ENCODE measurements around the gene MT1F.

DNA sequence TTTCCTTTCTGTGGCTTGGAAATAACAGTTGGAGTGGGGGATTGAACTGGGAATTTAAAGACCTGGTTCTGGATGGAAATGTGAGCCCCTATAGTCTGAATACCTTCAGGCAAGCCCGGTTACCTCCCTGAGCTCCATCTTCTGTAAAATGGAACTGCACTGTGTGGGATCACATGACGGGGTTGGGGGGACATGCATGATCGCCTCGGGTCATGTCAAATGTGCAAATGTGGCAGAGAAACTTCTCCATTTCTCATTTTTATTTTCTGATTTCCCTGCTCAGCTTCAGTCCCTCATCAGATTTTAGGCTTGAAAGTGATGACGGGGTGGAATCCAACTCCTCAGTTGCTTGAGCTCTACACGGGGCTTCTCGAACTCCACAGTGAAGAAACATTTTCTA, 4.5 kb upstream of the MT1F start:
- TF ChIP-seq, protein P1, sequence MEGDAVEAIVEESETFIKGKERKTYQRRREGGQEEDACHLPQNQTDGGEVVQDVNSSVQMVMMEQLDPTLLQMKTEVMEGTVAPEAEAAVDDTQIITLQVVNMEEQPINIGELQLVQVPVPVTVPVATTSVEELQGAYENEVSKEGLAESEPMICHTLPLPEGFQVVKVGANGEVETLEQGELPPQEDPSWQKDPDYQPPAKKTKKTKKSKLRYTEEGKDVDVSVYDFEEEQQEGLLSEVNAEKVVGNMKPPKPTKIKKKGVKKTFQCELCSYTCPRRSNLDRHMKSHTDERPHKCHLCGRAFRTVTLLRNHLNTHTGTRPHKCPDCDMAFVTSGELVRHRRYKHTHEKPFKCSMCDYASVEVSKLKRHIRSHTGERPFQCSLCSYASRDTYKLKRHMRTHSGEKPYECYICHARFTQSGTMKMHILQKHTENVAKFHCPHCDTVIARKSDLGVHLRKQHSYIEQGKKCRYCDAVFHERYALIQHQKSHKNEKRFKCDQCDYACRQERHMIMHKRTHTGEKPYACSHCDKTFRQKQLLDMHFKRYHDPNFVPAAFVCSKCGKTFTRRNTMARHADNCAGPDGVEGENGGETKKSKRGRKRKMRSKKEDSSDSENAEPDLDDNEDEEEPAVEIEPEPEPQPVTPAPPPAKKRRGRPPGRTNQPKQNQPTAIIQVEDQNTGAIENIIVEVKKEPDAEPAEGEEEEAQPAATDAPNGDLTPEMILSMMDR (conservative IDR thresholded peaks at IDR 0.05; ENCODE audit: low read length): no peak
- TF ChIP-seq EZH2phosphoT487 (IDR thresholded peaks at IDR 0.05; ENCODE audit: borderline replicate concordance, low read depth, low read length): no peak
